T-helper 17 cell (primary cell): ENCODE measurements around the gene CBLIF. TPM values are rescaled to one million over a fixed set of nuclear protein-coding genes. Genes with fewer than 3 reads are reported as not detected.

Source experiments
- ATAC-seq: fragments of 150-1000 bp; cut with Tn5 transposase; 2 replicates; pipeline ENCODE4 v1.10.0; 2021; ENCODE audit warnings: mild to moderate bottlenecking, moderate library complexity
- DNase-seq, 3 donors: peaks; one replicate each; pipeline versions ENCODE4 v3.0.0 to v3.0.0-alpha.2; 2020 to 2021
- H3K9me3 ChIP-seq: one replicate; pipeline ENCODE4 v1.7.0; 2013; ENCODE audit warnings: low read length, mild to moderate bottlenecking; ENCODE audit not compliant: control insufficient read depth, poor library complexity, severe bottlenecking
- H3K27ac Mint-ChIP-seq: one replicate; pipeline ENCODE4 v1.8.0; 2022; ENCODE audit warnings: mild to moderate bottlenecking, moderate library complexity, mixed read lengths
- H3K27me3 Mint-ChIP-seq: one replicate; pipeline ENCODE4 v1.8.0; 2022; ENCODE audit warnings: mixed read lengths
- H3K36me3 Mint-ChIP-seq: one replicate; pipeline ENCODE4 v1.8.0; 2022; ENCODE audit warnings: low read depth, mixed read lengths
- H3K4me1 Mint-ChIP-seq: one replicate; pipeline ENCODE4 v1.8.0; 2022; ENCODE audit warnings: mild to moderate bottlenecking, mixed read lengths
- H3K4me3 Mint-ChIP-seq: one replicate; pipeline ENCODE4 v1.8.0; 2022; ENCODE audit warnings: mild to moderate bottlenecking, moderate library complexity, mixed read lengths
- total RNA-seq, 4 donors: library from RNA in 2 of 4; stranded (reverse) in 2 of 4; gene quantifications; one replicate each; pipeline ENCODE4 v1.2.3 and lab custom pipeline; 2022 to 2026

The CBLIF gene
- total RNA-seq, 2 donors from 2014 or later, result not detected

GRCh38 chr11:59779487-59779886 lies 65.8 kb downstream of the CBLIF start:
- Mint-ChIP-seq H3K4me1 (peaks cover 10% of the 10 kb centered on the region), H3K27ac (no peak overlapping the region), H3K36me3 (peaks cover 5% of the 10 kb centered on the region), H3K4me3 (no peak overlapping the region), H3K27me3 (no peaks in the 10 kb centered on the region)
- ATAC-seq (no peak), DNase-seq (no peak)
- H3K9me3 ChIP-seq, result no peaks in the 10 kb centered on the region

Other genes with a start within 250 kb of the CBLIF start
- 10 to 100 TPM; 53.0 to 63.1 TPM for gene OSBP, start 229.7 kb downstream of the CBLIF start, total RNA-seq
- 10 to 100 TPM; 49.0 to 62.6 TPM for gene PATL1, start 176.5 kb downstream of the CBLIF start, total RNA-seq
- not detected for gene OR10V1, start 131.7 kb downstream of the CBLIF start, total RNA-seq
- gene STX3, start 90.1 kb downstream of the CBLIF start, total RNA-seq, result 1 to 10 TPM; 4.7 to 6.6 TPM
- gene MRPL16, start 34.7 kb downstream of the CBLIF start, total RNA-seq, result 10 to 100 TPM; 18.4 to 21.8 TPM
- under 1 TPM in 1 of 2 donors, not detected in 1; 0.55 TPM for gene TCN1, start 21.0 kb upstream of the CBLIF start, total RNA-seq
- gene OOSP3, start 33.3 kb upstream of the CBLIF start, total RNA-seq, result not detected
- not detected for gene OOSP1, start 92.9 kb upstream of the CBLIF start, total RNA-seq
- gene OOSP4A, start 118.5 kb upstream of the CBLIF start, total RNA-seq, result not detected
- not detected for gene OOSP4B, start 171.7 kb upstream of the CBLIF start, total RNA-seq
- gene OOSP2, start 194.9 kb upstream of the CBLIF start, total RNA-seq, result not detected
- gene MS4A3, start 211.2 kb upstream of the CBLIF start, total RNA-seq, result 1 to 10 TPM in 1 of 2 donors, under 1 TPM in 1; 0.39 to 1.2 TPM
- under 1 TPM in 1 of 2 donors, not detected in 1; 0.60 TPM for gene MS4A2, start 243.2 kb upstream of the CBLIF start, total RNA-seq